ENCODE data around the gene NPHP1. TPM values are rescaled to one million over a fixed set of nuclear protein-coding genes. Genes with fewer than 3 reads are reported as not detected.

NPHP1 gene
- total and polyA plus RNA-seq, 2 of the 8 experiments (the other 6 are each of a cell fraction or from before 2014, with no cell fraction given): 1.4 to 2.8 TPM

GRCh38 chr2:110221938-110222337 is 17.1 kb upstream of the NPHP1 start:
- FAIRE-seq: no peak
- WGBS, 2 experiments (ENCODE audit: extremely low coverage in 1 of 2, insufficient coverage in 1 of 2, insufficient read length in 1 of 2, insufficient replicate concordance in 2 of 2, low coverage in 1 of 2, low lambda C conversion rate in 2 of 2, missing lambda C conversion rate in 1 of 2): 65% methylated on average over 4 of the region's 4 CpGs; no CpG with 5 or more reads in 1 of the 2 experiments
- POLR2A ChIA-PET (ENCODE audit: partially characterized antibody): no interaction called here

More at GRCh38 chr2:110221938-110222337, 17.1 kb upstream of the NPHP1 start:
- DNase-seq (ENCODE audit: low read depth in 1 of 2, low spot score in 2 of 2): no peak
- H2AFZ ChIP-seq (ENCODE audit: low read length): no peak overlapping the region
- no peaks in the 10 kb centered on the region for H3K4me1 ChIP-seq (replicated peaks in 1 of 4; ENCODE audit: control insufficient read depth in 3 of 4, insufficient read depth in 4 of 4, low read length in 3 of 4)
- H3K18ac ChIP-seq (ENCODE audit: extremely low read depth, low read length): no peak overlapping the region
- no peak overlapping the region for H4K5ac ChIP-seq (ENCODE audit: insufficient read length, low read depth, low read length)
- no peaks in the 10 kb centered on the region for H3K79me1 ChIP-seq (ENCODE audit: low read depth, low read length)
- CTCF ChIA-PET (ENCODE audit: partially characterized antibody): no interaction called here
- no peak overlapping the region for H2BK20ac ChIP-seq (ENCODE audit: low read length)
- no peak overlapping the region for H3K4me3 ChIP-seq (ENCODE audit: extremely low read depth in 1 of 4, insufficient read depth in 2 of 4, low read depth in 3 of 4, low read length in 4 of 4)
- no peaks in the 10 kb centered on the region for H3K27me3 ChIP-seq (replicated peaks in 1 of 4; ENCODE audit: control insufficient read depth in 3 of 4, extremely low read depth in 1 of 4, insufficient read depth in 3 of 4, low read length in 3 of 4)
- no peaks in the 10 kb centered on the region for H3K79me2 ChIP-seq (ENCODE audit: control insufficient read depth in 1 of 2, insufficient read depth in 2 of 2, low read length in 2 of 2)
- no peak overlapping the region for H3K4ac ChIP-seq (replicated peaks; ENCODE audit: insufficient read length, low read depth, low read length)
- H4K8ac ChIP-seq (ENCODE audit: extremely low read depth, insufficient read depth, low read length): no peak overlapping the region
- peaks cover 2 to 15% of the 10 kb centered on the region in 2 experiments; a peak in 1 of 4 replicates for H3K9me3 ChIP-seq (ENCODE audit: insufficient read depth in 2 of 2, low read depth in 1 of 2, low read length in 1 of 2)
- H4K20me1 ChIP-seq (replicated peaks in 1 of 2; ENCODE audit: control insufficient read depth in 1 of 2, insufficient read depth in 2 of 2, low read length in 2 of 2): no peaks in the 10 kb centered on the region
- H3K56ac ChIP-seq (replicated peaks; ENCODE audit: insufficient read length, low read depth, low read length): no peak overlapping the region
- H4K91ac ChIP-seq (replicated peaks; ENCODE audit: insufficient read length, low read length): no peak overlapping the region
- H2AK5ac ChIP-seq (ENCODE audit: low read depth, low read length): no peak overlapping the region
- H3K14ac ChIP-seq (ENCODE audit: insufficient read length): no peak overlapping the region
- H2BK5ac ChIP-seq (ENCODE audit: low read depth, low read length): no peak overlapping the region
- H3K36me3 ChIP-seq (ENCODE audit: control insufficient read depth in 2 of 4, insufficient read depth in 4 of 4, low read length in 3 of 4): no peaks in the 10 kb centered on the region
- H3K9ac ChIP-seq (replicated peaks in 1 of 4; ENCODE audit: extremely low read depth in 1 of 4, low read depth in 3 of 4, low read length in 3 of 4): no peak overlapping the region
- H3K4me2 ChIP-seq (ENCODE audit: insufficient read depth in 1 of 2, low read depth in 2 of 2, low read length in 2 of 2): no peak overlapping the region
- no peak overlapping the region for H2BK120ac ChIP-seq (replicated peaks; ENCODE audit: low read depth, low read length)
- no peak overlapping the region for H3K23ac ChIP-seq (ENCODE audit: insufficient read length)
- H3K27ac ChIP-seq (ENCODE audit: low read depth, low read length): no peak overlapping the region
- no peak overlapping the region for H2BK15ac ChIP-seq (ENCODE audit: low read length)
- H3K23me2 ChIP-seq (ENCODE audit: low read depth, low read length): no peaks in the 10 kb centered on the region
- no peak for TF ChIP-seq CHD2 (IDR thresholded peaks at IDR 0.05; ENCODE audit: low read length)
- no peak for TF ChIP-seq BRCA1 (IDR thresholded peaks at IDR 0.05; ENCODE audit: low read depth, low read length)
- no peak for TF ChIP-seq JUND (IDR thresholded peaks at IDR 0.05; ENCODE audit: low read length)
- TF ChIP-seq SP2 (IDR thresholded peaks at IDR 0.05; ENCODE audit: low read length): no peak
- TF ChIP-seq SP4 (IDR thresholded peaks at IDR 0.05; ENCODE audit: low read length): no peak
- no peak for TF ChIP-seq SIRT6 (IDR thresholded peaks at IDR 0.05; ENCODE audit: low read length)
- TF ChIP-seq TCF12 (IDR thresholded peaks at IDR 0.05; ENCODE audit: low read depth, low read length): 0 out of 2 replicates have a peak, but pooled peaks have one; percentile 61
- TF ChIP-seq TAF7 (optimal IDR thresholded peaks at IDR 0.05; ENCODE audit: borderline replicate concordance, low read depth, low read length): no peak
- no peak overlapping the region for H2BK12ac ChIP-seq (ENCODE audit: low read depth, low read length)
